Vagina (tissue), 2 donors: ENCODE data around the gene NCOA7.

ENCODE experiments used
- POLR2A ChIP-seq, 2 donors: fragments of 450-650 bp; IDR thresholded peaks; one replicate each; pipeline ENCODE4 v1.6.1; 2017; ENCODE audit warnings: antibody characterized with exemption in 2 of 2, mild to moderate bottlenecking in 2 of 2, moderate library complexity in 2 of 2
- TF ChIP-seq, protein P1 (sequence below), 3 experiments: fragments of 450-650 bp in 2 of 3; fragments of 200-600 bp in 1 of 3; sonication (generic) in 1 of 3; IDR thresholded peaks; one replicate each; pipeline ENCODE4 v1.5.1; 2017 to 2019; ENCODE audit warnings: antibody characterized with exemption in 3 of 3, mild to moderate bottlenecking in 2 of 3, moderate library complexity in 2 of 3

DNA sequence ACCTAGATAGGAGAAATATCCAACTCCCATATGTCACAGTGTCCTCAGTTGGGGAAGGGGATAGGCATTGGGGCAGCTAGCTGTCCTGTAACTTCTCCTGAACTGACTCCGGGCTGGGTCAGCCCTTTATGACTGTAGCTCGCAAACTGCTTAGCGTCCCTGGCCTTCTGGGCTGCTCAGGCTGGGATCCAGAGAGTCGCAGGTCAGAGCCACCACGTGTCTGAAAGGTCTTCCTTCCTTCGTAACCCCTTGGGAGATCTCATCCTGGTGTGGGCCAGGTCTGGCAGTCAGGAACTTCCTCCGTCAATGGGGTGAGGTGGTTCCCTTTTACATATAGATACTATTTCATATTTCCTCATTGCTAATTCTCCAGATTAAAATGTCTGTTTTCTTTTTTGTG is 137.0 kb downstream of the NCOA7 start:
- TF ChIP-seq, protein P1, sequence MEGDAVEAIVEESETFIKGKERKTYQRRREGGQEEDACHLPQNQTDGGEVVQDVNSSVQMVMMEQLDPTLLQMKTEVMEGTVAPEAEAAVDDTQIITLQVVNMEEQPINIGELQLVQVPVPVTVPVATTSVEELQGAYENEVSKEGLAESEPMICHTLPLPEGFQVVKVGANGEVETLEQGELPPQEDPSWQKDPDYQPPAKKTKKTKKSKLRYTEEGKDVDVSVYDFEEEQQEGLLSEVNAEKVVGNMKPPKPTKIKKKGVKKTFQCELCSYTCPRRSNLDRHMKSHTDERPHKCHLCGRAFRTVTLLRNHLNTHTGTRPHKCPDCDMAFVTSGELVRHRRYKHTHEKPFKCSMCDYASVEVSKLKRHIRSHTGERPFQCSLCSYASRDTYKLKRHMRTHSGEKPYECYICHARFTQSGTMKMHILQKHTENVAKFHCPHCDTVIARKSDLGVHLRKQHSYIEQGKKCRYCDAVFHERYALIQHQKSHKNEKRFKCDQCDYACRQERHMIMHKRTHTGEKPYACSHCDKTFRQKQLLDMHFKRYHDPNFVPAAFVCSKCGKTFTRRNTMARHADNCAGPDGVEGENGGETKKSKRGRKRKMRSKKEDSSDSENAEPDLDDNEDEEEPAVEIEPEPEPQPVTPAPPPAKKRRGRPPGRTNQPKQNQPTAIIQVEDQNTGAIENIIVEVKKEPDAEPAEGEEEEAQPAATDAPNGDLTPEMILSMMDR (IDR thresholded peaks at IDR 0.05) = no peak
- TF ChIP-seq POLR2A (IDR thresholded peaks at IDR 0.05) = no peak
